Amniotic epithelial cell (primary cell): ENCODE measurements around the gene ADCY7.

Source experiments
- DNase-seq: peaks from one replicate; pipeline ENCODE4 v3.0.0-alpha.2; 2010; ENCODE audit warnings: low read depth

Gene ADCY7

GRCh38 chr16:50267651-50268050, 1.3 kb downstream of the ADCY7 start:
- DNase-seq: no peak

- no peak for DNase-seq
Measured at GRCh38 chr16:50268352-50268751, 2.0 kb downstream of the ADCY7 start.

GRCh38 chr16:50269061-50269705, 2.8 kb downstream of the ADCY7 start:
- no peak for DNase-seq

GRCh38 chr16:50269769-50270509, 3.6 kb downstream of the ADCY7 start:
- no peak for DNase-seq

GRCh38 chr16:50270510-50271147, 4.3 kb downstream of the ADCY7 start:
- DNase-seq: peak; percentile 56

- peak; percentile 9 for DNase-seq
Measured at GRCh38 chr16:50271148-50272041, 5.0 kb downstream of the ADCY7 start.

GRCh38 chr16:50272111-50272571, 5.8 kb downstream of the ADCY7 start:
- DNase-seq: no peak

- no peak for DNase-seq
Measured at GRCh38 chr16:50272687-50273381, 6.5 kb downstream of the ADCY7 start.

- no peak for DNase-seq
Measured at GRCh38 chr16:50273382-50273690, 7.0 kb downstream of the ADCY7 start.

GRCh38 chr16:50273888-50274325, 7.6 kb downstream of the ADCY7 start:
- DNase-seq: no peak

- DNase-seq: no peak
Measured at GRCh38 chr16:50274326-50275097, 8.2 kb downstream of the ADCY7 start.

GRCh38 chr16:50275098-50275415, 8.7 kb downstream of the ADCY7 start:
- DNase-seq: no peak

- no peak for DNase-seq
Measured at GRCh38 chr16:50275428-50276325, 9.3 kb downstream of the ADCY7 start.

- DNase-seq: no peak
Measured at GRCh38 chr16:50276326-50276640, 9.9 kb downstream of the ADCY7 start.

GRCh38 chr16:50276801-50277555, 10.6 kb downstream of the ADCY7 start:
- no peak for DNase-seq

- DNase-seq: no peak
Measured at GRCh38 chr16:50278251-50278650, 11.9 kb downstream of the ADCY7 start.

GRCh38 chr16:50279504-50279865, 13.1 kb downstream of the ADCY7 start:
- DNase-seq: no peak

GRCh38 chr16:50280932-50281331, 14.6 kb downstream of the ADCY7 start:
- no peak for DNase-seq

GRCh38 chr16:50281391-50282009, 15.1 kb downstream of the ADCY7 start:
- no peak for DNase-seq
